ENCODE results near the gene CD300LG. TPM values are rescaled to one million over a fixed set of nuclear protein-coding genes. Genes with fewer than 3 reads are reported as not detected.
A peak's percentile ranks its signal among the peaks of the same experiment; 100 is the strongest.

CD300LG gene
- total and polyA plus RNA-seq, 8 donors = 0.29 to 3.7 (median 0.92) TPM; not detected in 1

GRCh38 chr17:43897831-43898230 lies 50.9 kb downstream of the CD300LG start:
- Histone ChIP-seq H3K4me1 (peaks cover 11 to 20% (median 16%) of the 10 kb centered on the region in 4 donors), H3K36me3 (peaks cover 0 to 15% (median 6%) of the 10 kb centered on the region in 4 donors), H3K27ac (no peak overlapping the region), H3K4me3 (no peak overlapping the region), H3K9me3 (no peaks in the 10 kb centered on the region), H3K27me3 (no peaks in the 10 kb centered on the region)
- intact Hi-C loops (cut with DNase I; ENCODE audit: low total_unique reads) = no loop called here
- 76 to 94% (median 88%) methylated on average over 3 of the region's 3 CpGs for WGBS, 5 donors
- no peak for DNase-seq
- TF ChIP-seq POLR2AphosphoS5 (IDR thresholded peaks at IDR 0.05) = no peak
- no peak for TF ChIP-seq POLR2A (IDR thresholded peaks at IDR 0.05)
- no peak for TF ChIP-seq EP300 (IDR thresholded peaks at IDR 0.05)
- TF ChIP-seq CTCF (IDR thresholded peaks at IDR 0.05) = no peak

GRCh38 chr17:43898446-43898845 lies 51.5 kb downstream of the CD300LG start:
- Histone ChIP-seq H3K27ac (no peak overlapping the region), H3K27me3 (no peaks in the 10 kb centered on the region), H3K4me1 (peaks cover 11 to 20% (median 16%) of the 10 kb centered on the region in 4 donors), H3K4me3 (no peak overlapping the region), H3K36me3 (peaks cover 0 to 15% (median 4%) of the 10 kb centered on the region in 4 donors), H3K9me3 (no peaks in the 10 kb centered on the region)
- 40 to 64% (median 61%) methylated on average over 1 of the region's 1 CpG for WGBS, 5 donors
- intact Hi-C loops (cut with DNase I; ENCODE audit: low total_unique reads) = no loop called here
- no peak for DNase-seq
- TF ChIP-seq POLR2A (IDR thresholded peaks at IDR 0.05) (no peak), EP300 (IDR thresholded peaks at IDR 0.05) (no peak)

GRCh38 chr17:43900183-43900857 lies 53.3 kb downstream of the CD300LG start:
- Histone ChIP-seq H3K27me3 (peaks cover 0 to 8% (median 3%) of the 10 kb centered on the region in 3 donors), H3K4me3 (peak overlapping the region; percentile 44 to 55 (median 51))
- WGBS, 5 donors = 2 to 5% (median 2%) methylated on average over 15 to 31 of the region's 31 CpGs

GRCh38 chr17:43900858-43901754 lies 54.1 kb downstream of the CD300LG start:
- Histone ChIP-seq H3K27ac (no peak overlapping the region), H3K4me3 (peak overlapping the region; percentile 44 to 55 (median 51)), H3K36me3 (peaks cover 0 to 10% (median 2%) of the 10 kb centered on the region in 4 donors), H3K9me3 (no peaks in the 10 kb centered on the region), H3K27me3 (peaks cover 0 to 16% (median 11%) of the 10 kb centered on the region in 3 donors), H3K4me1 (peaks cover 18 to 30% (median 25%) of the 10 kb centered on the region in 4 donors)
- TF ChIP-seq EP300 (IDR thresholded peaks at IDR 0.05) = no peak
- TF ChIP-seq POLR2A (IDR thresholded peaks at IDR 0.05) = no peak
- TF ChIP-seq POLR2AphosphoS5 (IDR thresholded peaks at IDR 0.05) = no peak
- no peak for TF ChIP-seq CTCF (IDR thresholded peaks at IDR 0.05)
- 29 to 36% (median 31%) methylated on average over 13 of the region's 13 CpGs for WGBS, 5 donors
- intact Hi-C loops (cut with DNase I; ENCODE audit: low total_unique reads) = no loop called here
- DNase-seq = no peak

More at GRCh38 chr17:43900183-43900857, 53.3 kb downstream of the CD300LG start:
- peaks cover 0 to 15% (median 4%) of the 10 kb centered on the region in 4 donors for H3K36me3 ChIP-seq
- DNase-seq = peak; percentile 90 to 96
- no peak for TF ChIP-seq POLR2A (IDR thresholded peaks at IDR 0.05)
- no peak for TF ChIP-seq EP300 (IDR thresholded peaks at IDR 0.05)
- no peak for TF ChIP-seq CTCF (IDR thresholded peaks at IDR 0.05)
- TF ChIP-seq POLR2AphosphoS5 (IDR thresholded peaks at IDR 0.05) = no peak
- no peak overlapping the region for H3K27ac ChIP-seq
- H3K9me3 ChIP-seq = no peaks in the 10 kb centered on the region
- intact Hi-C loops (cut with DNase I; ENCODE audit: low total_unique reads) = no loop called here
- H3K4me1 ChIP-seq = peaks cover 11 to 22% (median 17%) of the 10 kb centered on the region in 4 donors

Measured in stomach (tissue), 9 donors.